Limb (tissue), 2 donors: ENCODE measurements around the gene RBBP8NL.

Source experiments
- DNase-seq, 2 donors: peaks; one replicate each; pipeline ENCODE4 v3.0.0-alpha.2; 2016; ENCODE audit errors: extremely low spot score in 2 of 2

The RBBP8NL gene

GRCh38 chr20:62393830-62394229 is 33.5 kb downstream of the RBBP8NL start:
- no peak for DNase-seq

DNA sequence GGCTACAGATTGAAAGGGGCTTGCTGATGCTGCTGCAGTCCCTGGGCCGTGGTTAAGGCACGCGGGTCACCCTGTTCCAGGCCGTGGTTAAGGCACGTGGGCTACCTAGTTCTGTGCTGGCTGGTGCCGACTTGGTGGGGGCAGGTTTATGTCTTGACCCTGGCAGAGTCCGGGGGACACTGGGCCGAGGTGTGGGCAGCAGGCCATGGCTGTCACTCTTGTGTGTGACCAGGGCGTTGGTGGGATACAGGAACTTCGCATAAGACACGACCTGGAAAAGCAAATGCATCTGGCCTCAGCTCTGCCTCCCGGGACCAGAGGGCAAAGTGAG is 34.0 kb downstream of the RBBP8NL start:
- DNase-seq = no peak

GRCh38 chr20:62392621-62393334 is 34.6 kb downstream of the RBBP8NL start:
- no peak for DNase-seq

- no peak for DNase-seq
Measured at GRCh38 chr20:62392077-62392418, 35.3 kb downstream of the RBBP8NL start.

DNA sequence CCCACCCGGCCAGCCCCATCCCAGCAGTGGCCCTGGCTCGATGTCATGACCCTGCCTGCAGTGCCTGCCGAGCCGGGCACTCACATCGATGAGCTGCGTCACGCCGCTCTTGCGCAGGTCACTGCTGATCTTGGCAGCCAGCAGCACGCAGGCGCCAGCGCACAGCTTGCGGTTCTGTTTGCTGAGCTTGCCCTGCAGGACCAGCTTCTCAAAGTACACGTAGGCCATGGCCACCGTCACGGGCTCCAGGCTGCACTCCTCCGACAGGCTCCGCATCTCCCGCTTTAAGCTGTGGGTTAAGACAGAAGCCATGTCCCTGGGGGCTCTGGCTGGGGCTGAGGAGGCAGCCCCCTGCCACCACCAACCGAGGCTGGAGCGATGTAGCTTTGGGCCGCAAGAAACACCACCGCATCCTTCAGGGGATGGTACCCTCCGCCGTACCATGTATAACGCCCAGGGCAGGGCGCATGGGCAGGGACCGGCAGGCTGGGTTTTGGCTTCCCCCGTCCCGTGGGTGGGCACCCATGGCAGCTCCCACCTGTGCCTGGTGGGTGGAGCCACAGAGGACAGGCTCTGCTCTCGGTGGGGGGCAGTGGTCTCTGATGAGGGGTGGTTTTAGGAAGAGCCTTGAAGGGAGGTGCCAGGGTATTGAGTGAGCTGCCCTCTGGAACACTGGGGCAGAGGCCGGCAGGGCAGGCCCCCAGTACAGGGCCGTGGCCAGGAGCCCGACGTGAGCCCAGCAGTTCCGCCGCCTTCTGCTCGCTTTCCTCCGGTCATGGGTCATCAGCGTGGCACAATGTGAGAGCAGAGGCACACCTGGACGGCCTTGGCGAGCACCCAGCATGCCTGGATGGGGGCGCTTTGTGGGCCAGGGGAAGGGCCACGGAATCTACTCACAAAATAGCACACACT is 35.9 kb downstream of the RBBP8NL start:
- no peak for DNase-seq

DNA sequence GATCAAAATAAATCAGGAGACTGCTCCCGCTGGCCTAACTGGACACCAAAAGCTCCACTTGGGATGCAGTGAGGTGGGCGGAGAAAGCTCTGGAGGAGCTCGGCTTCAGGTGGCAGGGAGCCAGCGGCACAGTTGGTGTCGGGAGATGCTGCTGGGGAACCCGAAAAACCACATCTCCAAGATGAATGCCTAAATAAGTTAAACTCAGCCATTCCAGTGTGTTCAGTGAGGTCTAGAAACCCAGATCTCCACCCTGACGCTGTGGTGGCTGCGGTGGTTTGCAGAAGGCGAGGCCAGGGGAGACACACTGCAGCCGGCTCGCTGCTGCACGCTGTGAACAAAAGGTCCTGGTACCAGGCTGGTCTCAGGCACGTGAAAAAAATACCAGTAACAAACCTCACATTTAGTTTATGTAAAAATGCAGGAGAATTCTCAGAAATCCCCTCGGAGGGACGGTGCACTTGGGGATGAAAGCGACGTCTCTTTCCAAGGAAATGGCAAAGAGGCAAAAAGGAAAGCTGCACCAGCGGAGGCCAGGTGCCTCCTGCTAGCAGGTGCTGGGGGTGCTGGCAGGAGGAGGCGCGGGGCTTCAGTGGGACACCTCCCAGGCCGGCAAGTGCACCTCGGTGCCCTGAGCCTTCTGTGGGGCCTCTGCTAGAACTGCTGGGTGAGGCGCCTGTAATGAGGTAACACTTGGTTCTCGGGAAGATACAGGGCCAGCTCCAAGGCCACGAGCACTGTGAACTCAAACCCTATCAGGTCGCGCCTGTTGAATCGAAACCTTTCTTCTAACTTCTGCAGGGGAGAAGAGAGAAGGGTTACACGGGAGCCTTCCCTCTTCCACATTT is 36.8 kb downstream of the RBBP8NL start:
- no peak for DNase-seq

- no peak for DNase-seq
Measured at GRCh38 chr20:62389601-62390087, 37.7 kb downstream of the RBBP8NL start.

GRCh38 chr20:62388839-62389600 is 38.3 kb downstream of the RBBP8NL start:
- DNase-seq = no peak

GRCh38 chr20:62387933-62388635 is 39.3 kb downstream of the RBBP8NL start:
- DNase-seq = no peak

GRCh38 chr20:62387219-62387913 is 40.0 kb downstream of the RBBP8NL start:
- DNase-seq = no peak

DNA sequence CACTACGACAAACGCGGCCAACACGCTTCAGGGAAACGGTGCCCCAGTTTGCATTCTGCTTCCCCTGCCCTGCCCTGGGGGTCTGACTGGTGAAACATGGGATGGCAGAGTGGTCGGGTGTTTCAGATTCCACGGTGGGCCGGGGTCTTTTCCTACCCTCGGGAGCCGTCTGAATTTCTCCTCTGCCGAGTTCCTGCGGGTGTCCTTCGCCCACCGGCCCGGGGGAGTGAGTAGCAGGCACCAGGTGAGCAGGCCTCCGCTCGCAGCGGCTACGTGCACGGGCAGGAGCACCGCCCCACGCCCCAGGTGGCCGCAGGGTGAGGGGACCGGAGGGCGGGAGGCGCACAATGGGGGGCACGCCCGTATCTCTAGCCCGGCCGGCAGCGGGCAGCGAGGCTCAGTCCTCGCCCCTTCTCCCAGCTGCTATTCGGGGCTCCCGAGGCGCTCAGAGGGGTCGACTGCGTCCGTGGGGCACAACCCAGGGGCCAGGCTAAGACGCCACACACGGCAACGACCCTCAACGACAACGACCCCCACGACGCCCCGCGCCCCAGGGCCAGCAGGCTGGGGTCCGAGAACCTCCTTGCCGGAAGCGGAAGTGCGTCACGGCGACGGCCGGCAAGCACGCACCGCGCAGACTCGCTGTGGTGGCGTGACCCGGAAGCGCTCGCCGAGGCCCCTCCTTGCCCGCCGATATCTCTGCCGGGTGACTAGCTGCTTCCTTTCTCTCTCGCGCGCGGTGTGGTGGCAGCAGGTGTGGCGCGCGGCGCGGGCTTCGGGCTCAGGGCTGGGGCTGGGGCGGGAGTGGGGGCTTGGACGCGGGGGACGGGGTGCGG is 40.7 kb downstream of the RBBP8NL start, which contains the start of gene RPS21:
TSS of gene RPS21 (plus strand) at position 721 of the 836 bp plus-strand sequence. CDS start 236 bp downstream, outside the sequence.
- DNase-seq = peak; percentile 93 to 95

DNA sequence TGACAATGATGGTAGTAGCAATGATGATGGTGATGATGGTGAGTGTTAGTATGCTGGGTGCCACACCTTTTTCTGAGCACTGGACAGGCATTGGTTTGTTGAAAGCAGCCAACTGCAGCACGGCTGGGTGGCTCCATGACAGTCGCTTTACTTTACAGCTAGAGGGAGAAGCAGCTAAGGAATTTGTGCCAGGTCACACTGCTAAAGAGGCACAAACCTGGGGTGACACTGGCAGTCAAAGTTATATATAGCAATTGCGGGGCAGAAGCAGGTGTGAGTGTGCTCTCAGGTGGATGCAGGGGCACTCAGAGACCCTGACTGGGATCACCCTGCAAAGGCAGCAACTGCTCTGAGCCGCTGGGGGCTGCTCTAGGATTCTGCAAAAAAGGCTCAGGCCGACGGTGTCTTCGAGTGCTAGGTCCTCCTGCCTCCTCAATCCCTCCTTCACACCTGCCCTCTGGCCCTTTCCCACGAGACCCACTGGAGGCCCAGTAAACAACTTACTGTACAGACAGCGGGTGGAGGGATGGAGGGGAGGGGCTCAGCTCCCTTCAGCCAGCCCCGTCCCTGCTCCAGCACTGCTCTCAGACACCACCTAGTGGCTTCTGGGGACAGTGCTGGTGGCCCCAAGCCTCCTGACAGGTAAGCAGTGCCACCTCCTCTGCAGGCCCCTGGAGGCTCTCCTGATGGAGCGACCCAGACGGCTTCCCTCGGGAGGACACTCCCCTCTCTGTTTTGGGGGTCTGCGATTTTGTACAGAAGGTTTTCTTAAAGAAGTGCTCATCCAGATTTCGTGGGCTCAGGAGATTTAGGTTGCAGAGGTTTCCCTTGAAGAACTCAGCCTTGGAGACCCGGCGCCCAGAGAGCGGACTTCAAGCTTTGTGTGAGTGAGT is 44.8 kb downstream of the RBBP8NL start:
- DNase-seq = peak; percentile 70 to 83

DNA sequence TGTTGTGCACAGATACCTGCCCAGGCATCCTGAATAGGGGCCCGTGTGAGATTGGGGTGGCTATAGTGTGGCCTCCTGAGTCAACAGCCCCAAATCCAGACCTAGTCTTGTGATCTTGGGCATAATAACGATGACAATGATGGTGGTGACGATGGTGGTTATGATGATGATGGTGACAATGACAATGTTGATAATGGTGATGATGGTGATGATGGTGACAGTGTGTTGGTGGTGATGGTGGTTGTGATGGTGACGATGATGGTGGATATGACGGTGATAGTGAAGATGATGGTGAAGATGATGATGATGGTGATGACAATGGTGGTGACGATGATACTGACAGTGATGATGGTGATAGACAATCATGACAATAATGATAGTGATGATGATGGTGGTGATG is 45.5 kb downstream of the RBBP8NL start:
- no peak for DNase-seq

DNA sequence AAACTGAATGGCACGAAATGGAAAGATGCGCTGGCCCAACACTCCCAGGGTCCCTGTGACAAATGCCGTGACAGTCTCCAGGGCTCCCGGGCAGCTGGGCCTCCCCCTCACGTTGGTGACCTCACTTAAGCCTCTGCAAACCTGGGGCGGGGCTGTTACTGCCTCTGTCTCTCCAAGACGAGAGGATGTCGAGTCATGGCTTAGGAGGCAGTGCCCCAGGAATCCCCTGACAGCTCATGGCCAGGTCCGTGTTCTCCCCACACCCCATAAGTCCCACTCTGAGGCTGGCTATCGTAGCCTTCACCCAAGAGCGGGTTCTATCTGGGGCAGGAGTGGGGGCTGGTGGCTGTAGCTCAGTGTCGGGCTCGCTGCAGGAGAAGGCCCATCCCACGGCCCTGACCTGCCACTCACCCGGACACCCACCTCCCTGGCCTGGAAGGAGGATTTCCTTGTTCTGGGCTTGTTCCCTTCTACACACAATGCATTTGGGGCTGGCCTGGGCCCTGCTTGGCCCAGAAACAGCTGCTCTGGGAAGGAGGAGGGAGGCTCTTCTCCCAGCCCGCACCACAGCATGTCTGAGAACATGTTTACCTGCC is 46.0 kb downstream of the RBBP8NL start:
- no peak for DNase-seq

DNA sequence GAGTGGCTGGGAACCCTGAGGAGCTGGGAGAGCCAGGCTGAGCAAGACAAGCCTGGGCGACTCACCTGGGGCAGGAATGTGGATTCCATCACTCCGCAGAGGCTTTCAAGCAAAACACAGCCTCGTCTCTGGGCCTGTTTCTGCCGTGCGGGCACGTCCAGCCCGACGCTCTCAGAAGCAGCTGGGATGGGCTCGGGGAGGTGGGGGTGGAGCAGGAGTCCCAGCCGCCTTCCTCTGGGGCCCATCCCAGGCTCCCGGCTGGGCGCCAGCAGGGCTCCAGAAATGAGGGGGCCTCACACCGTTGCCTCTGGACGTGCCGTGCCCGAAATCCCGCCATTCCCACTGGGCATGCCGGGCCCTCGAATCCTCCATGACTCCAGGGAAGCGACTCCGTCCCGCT is 49.1 kb downstream of the RBBP8NL start:
- DNase-seq = no peak

- no peak for DNase-seq
Measured at GRCh38 chr20:62377615-62378178, 49.6 kb downstream of the RBBP8NL start.

- no peak for DNase-seq
Measured at GRCh38 chr20:62377064-62377461, 50.3 kb downstream of the RBBP8NL start.
